SK-N-MC (cell line): ENCODE data around the gene DNAL4.

Source experiments
- DNase-seq: peaks from one replicate; pipeline ENCODE4 v3.0.0-alpha.2; 2011; ENCODE audit warnings: low read depth, low spot score
- H3K27ac ChIP-seq: fragments of 200-600 bp; sonication (generic); 2 replicates; pipeline ENCODE4 v1.5.1; 2016; ENCODE audit warnings: mixed run types
- H3K36me3 ChIP-seq: fragments of 200-600 bp; sonication (generic); 2 replicates; pipeline ENCODE4 v1.6.1; 2017; ENCODE audit warnings: antibody characterized with exemption, low read length, mixed read lengths; ENCODE audit not compliant: insufficient read depth
- H3K4me3 ChIP-seq: fragments of 200-600 bp; sonication (generic); 2 replicates; pipeline ENCODE4 v1.5.1; 2016
- H3K9ac ChIP-seq: fragments of 200-600 bp; sonication (generic); 2 replicates; pipeline ENCODE4 v1.8.0; 2017; ENCODE audit warnings: mixed run types, mixed read lengths; ENCODE audit not compliant: insufficient read length
- H3K9me3 ChIP-seq: fragments of 200-600 bp; sonication (generic); 2 replicates; pipeline ENCODE4 v1.6.1; 2017; ENCODE audit warnings: low read depth, mild to moderate bottlenecking, antibody characterized with exemption, low read length, moderate library complexity, mixed read lengths
- EZH2 ChIP-seq: fragments of 200-600 bp; sonication (generic); IDR thresholded peaks from one replicate; pipeline ENCODE4 v1.6.1; 2017; ENCODE audit warnings: antibody characterized with exemption
- FOXP2 ChIP-seq: optimal IDR thresholded peaks from 2 replicates; pipeline ENCODE3; 2011; ENCODE audit warnings: mild to moderate bottlenecking, moderate library complexity; ENCODE audit not compliant: insufficient read depth; ENCODE audit errors: extremely low read length, control extremely low read depth
- POLR2AphosphoS5 ChIP-seq: IDR thresholded peaks from 2 replicates; pipeline ENCODE4 v1.6.1; 2012; ENCODE audit warnings: mild to moderate bottlenecking, low read depth, low read length, borderline replicate concordance

Gene DNAL4

DNA sequence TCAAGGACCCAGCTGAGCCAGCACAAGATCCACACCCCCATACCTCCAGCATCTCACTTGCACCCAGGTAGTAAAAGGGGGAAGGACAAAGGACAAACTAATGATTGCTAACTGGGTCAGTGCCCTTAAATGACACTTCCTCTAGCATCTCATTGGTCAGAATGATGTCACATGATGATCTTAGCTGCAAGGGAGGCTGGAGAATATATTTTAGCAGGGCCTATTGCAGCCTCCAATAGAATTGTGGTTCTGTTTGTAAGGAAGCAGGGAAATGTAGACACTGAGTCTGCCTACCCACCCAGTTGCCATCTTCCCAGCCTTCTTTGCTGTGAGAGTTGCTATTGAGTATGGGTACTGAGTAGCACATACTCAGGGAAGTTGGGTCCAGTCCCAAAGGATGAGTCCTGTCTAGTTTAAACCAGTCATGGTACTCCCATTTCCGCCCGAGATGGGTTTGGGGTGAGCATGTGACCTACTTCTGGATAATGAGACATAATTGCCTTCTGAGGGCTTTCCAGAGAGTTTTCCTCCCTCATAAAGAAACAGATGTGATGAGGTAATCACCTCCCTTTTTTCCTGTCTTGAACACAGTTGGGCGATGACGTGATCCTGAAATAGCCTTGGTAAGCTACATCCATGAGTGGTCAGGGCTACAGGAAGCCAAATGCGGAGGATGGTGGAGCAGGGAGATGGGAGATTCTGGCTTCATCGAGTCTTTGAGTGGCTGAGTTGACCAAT lies 5.5 kb upstream of the DNAL4 start:
- no peak overlapping the region for H3K4me3 ChIP-seq
- H3K9ac ChIP-seq: no peak overlapping the region
- H3K9me3 ChIP-seq: no peaks in the 10 kb centered on the region
- no peaks in the 10 kb centered on the region for H3K36me3 ChIP-seq
- H3K27ac ChIP-seq: peak overlapping the region; percentile 96; the same call in 1 of the 2 replicates
- TF ChIP-seq FOXP2: no peak
- no peak for TF ChIP-seq POLR2AphosphoS5
- no peak for TF ChIP-seq EZH2
- no peak for DNase-seq

DNA sequence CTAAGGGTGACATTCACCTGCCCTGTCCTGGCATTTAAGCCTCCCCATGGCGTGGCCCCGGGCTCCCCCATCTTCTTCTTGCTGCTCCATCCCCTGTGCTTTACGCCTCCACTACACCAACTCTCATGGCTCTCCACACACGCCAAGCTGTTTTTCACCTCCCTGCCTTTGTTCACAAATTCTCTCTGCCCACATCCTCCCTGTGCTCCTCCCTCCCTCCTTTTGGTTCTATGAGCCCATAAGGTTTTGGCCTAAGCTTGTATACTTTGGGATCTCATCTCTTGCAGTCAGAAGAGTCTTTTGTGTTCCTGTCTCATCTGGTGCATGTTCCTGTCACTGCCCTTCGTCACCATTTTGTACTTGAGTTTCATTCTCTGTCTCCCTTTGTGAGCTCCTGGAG lies 4.6 kb upstream of the DNAL4 start:
- no peak for DNase-seq
- H3K9ac ChIP-seq: no peak overlapping the region
- no peaks in the 10 kb centered on the region for H3K9me3 ChIP-seq
- no peak overlapping the region for H3K4me3 ChIP-seq
- no peaks in the 10 kb centered on the region for H3K36me3 ChIP-seq
- TF ChIP-seq POLR2AphosphoS5 (no peak), EZH2 (no peak), FOXP2 (no peak)
- H3K27ac ChIP-seq: no peak overlapping the region

DNA sequence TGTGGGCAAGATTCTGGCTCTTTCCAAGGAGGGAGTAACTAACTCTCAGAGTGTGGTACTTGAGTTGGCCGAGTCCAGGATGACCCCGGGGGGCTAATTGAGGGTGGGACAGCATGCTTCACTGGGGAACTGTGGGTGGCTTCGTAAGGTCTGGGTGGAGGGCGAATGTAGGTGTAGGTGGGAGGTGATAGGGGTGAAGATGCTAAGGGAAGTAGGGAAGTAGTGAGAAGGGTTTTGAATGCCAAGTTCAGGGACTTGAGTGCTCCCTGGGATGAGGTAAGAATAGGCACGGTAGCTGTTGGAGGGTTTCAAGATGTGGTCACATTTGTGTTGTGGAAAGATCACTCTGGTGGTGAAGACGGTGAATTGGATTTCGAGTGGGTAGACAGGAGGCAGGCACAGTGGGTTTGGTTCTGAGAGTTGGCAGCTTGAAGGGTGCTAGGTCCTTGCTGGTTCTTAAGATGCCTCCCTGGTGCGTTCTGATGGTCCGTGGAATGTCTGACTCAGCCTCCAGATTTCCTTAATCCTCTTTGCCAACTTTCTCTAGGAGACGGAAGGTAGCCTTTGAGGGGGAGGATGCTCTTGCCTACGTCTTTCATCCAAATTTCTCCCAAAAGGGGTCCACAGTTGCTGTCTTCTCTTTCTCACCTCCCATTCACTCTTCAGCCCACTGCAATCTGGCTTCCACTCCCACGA lies 2.5 kb upstream of the DNAL4 start:
- Histone ChIP-seq H3K9ac (no peak overlapping the region), H3K36me3 (no peaks in the 10 kb centered on the region), H3K4me3 (no peak overlapping the region), H3K9me3 (no peaks in the 10 kb centered on the region), H3K27ac (no peak overlapping the region)
- DNase-seq: no peak
- TF ChIP-seq POLR2AphosphoS5: no peak
- TF ChIP-seq FOXP2: no peak
- no peak for TF ChIP-seq EZH2

DNA sequence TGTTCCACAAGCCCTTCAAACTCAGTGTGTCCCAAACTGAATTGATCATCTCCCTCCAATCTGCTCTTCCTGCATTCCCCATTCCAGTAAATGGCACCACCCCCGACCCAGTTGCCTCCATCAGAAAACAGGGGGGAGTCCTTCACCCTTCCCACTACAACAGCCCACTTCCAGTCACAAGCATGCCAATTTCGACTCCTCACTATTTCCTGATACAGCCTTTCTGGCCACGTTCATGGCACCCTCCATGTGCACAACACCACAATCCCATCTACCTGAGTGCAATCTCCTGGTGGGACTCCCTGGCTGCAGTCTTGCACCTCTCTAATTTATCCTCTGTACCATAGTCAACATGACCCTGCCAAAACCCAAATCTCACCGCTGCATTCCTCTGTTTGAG lies 1.6 kb upstream of the DNAL4 start:
- Histone ChIP-seq H3K9ac (no peak overlapping the region), H3K27ac (no peak overlapping the region), H3K36me3 (peaks cover under 1% of the 10 kb centered on the region; the same call in 1 of the 2 replicates), H3K4me3 (no peak overlapping the region), H3K9me3 (no peaks in the 10 kb centered on the region)
- no peak for DNase-seq
- TF ChIP-seq POLR2AphosphoS5 (no peak), EZH2 (no peak), FOXP2 (no peak)

DNA sequence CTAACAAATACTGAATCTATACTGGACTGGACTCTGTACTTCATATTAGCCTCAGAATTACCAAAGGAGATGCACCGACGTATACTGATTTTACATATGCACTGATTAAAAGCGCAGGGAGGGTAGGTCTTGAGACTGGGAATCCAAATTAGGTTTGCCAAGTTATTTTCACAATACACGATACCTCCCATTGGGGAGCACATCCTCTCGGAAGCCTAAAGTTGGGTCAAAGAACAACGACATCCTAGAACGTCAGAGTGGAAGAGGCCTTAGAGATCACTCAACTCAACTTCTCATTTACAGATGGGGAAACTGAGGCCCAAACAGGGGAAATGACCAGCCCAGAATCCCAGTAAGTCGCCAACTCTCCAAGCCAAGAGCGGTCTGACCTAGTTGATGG lies 626 bp downstream of the DNAL4 start:
- no peak for TF ChIP-seq EZH2
- no peak for TF ChIP-seq FOXP2
- Histone ChIP-seq H3K4me3 (peak overlapping the region; percentile 90), H3K36me3 (peaks cover 8% of the 10 kb centered on the region; the same call in 1 of the 2 replicates), H3K9ac (peak overlapping the region; percentile 79), H3K27ac (no peak overlapping the region), H3K9me3 (no peaks in the 10 kb centered on the region)
- no peak for DNase-seq

DNA sequence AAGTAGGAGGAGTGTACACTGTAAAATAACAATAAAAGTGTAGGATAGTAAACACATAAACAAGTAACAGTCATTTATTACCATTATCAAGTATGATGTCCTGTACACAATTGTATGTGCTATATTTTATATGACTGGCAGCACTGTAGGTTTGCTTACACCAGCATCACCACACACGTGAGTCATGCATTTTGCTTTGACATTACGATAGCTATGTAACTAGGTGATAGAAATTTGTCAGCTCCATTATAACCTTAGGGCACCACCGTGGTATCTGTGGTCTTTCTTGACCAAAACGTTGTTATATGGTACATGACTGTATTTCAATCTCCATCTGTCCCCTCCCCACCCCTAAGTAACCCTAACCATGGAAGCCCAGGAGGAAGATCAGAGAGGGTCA lies 1.1 kb downstream of the DNAL4 start:
- TF ChIP-seq FOXP2 (no peak), EZH2 (no peak), POLR2AphosphoS5 (no peak)
- H3K9me3 ChIP-seq: no peaks in the 10 kb centered on the region
- DNase-seq: no peak
- peaks cover 8% of the 10 kb centered on the region; the same call in 1 of the 2 replicates for H3K36me3 ChIP-seq
- H3K27ac ChIP-seq: no peak overlapping the region
- H3K4me3 ChIP-seq: peak overlapping the region; percentile 90
- H3K9ac ChIP-seq: peak overlapping the region; percentile 79

DNA sequence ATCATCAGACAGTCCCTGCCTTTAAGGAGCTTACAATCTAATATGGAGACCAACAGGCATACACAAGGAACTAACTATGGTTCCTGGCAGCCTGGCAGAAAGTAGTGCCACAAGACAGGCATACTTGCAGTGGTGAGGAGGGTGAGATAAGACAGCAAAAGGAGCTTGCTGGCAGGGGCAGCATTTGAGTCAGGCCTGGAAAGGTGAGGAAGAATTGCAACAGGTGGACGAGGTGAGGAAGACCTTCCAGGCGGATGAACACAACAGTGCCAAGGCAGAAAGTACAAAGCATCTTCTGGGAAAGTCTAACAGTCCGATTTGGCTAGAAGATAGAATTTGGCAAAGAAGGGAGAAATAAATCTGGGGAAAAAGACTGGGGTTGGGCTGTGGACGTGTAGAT lies 4.3 kb downstream of the DNAL4 start:
- Histone ChIP-seq H3K27ac (no peak overlapping the region), H3K9me3 (no peaks in the 10 kb centered on the region), H3K4me3 (no peak overlapping the region), H3K9ac (no peak overlapping the region), H3K36me3 (peaks cover 8% of the 10 kb centered on the region; the same call in 1 of the 2 replicates)
- TF ChIP-seq FOXP2: no peak
- no peak for TF ChIP-seq POLR2AphosphoS5
- TF ChIP-seq EZH2: no peak
- DNase-seq: no peak

DNA sequence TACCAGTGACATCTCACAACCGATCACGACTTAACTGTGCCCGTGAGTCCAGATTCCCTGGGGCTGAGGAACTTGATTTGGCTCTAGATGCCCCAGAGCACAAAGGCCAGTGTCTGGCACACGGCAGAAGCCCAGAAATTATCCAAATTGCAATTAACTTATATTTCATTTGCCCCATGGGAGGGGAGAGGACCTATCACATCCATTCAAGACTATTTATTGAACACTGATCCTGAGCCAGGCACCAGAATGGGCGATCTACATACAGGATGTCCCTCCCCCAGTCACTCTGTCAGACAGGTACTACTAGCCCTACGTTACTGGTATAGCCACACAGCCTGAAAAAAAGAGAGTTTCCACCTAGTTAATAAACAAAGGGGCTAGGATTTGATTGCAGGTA lies 5.1 kb downstream of the DNAL4 start:
- no peak overlapping the region for H3K9ac ChIP-seq
- no peak for TF ChIP-seq POLR2AphosphoS5
- TF ChIP-seq EZH2: no peak
- TF ChIP-seq FOXP2: no peak
- no peak for DNase-seq
- peak overlapping the region; percentile 73 for H3K27ac ChIP-seq
- H3K4me3 ChIP-seq: no peak overlapping the region
- peaks cover 8% of the 10 kb centered on the region; the same call in 1 of the 2 replicates for H3K36me3 ChIP-seq
- H3K9me3 ChIP-seq: no peaks in the 10 kb centered on the region
